Measurements from ENCODE around the gene C3orf62. TPM values are rescaled to one million over a fixed set of nuclear protein-coding genes. Genes with fewer than 3 reads are reported as not detected.

The C3orf62 gene
- total RNA-seq, 1 donor from 2014 or later = 9.6 TPM

- no peak overlapping the region for H3K27ac Mint-ChIP-seq
- DNase-seq = no peak
- intact Hi-C loops (cut with micrococcal nuclease) = no loop called here
- H3K27me3 Mint-ChIP-seq = no peaks in the 10 kb centered on the region
- no peaks in the 10 kb centered on the region for H3K9me3 Mint-ChIP-seq
- peaks cover 2% of the 10 kb centered on the region for H3K4me1 Mint-ChIP-seq
- H3K4me3 Mint-ChIP-seq = no peak overlapping the region
- H3K36me3 Mint-ChIP-seq (ENCODE audit: low read depth) = peaks cover 69% of the 10 kb centered on the region
Observed at GRCh38 chr3:49283997-49284396, 7.0 kb upstream of the C3orf62 start.

DNA sequence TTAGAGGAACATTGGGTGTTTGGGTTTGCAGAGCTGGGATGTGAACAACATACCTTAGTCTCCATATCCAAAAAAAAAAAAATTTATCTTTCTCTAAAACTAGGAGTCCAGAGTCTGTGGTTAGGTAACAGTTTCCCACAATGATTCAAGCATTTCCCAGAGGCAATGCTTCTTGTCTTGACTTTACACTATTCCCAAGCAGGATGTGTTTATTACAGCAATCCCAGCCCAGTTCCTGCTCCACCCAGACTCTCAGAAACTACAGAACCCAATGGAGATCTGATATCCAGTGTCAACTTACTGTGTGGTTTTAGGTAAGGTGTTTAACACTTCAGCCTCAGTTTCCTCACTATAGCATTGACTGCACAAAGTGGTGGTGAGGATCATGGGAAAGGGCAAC lies 2.3 kb upstream of the C3orf62 start:
- DNase-seq = no peak
- H3K27ac Mint-ChIP-seq = no peak overlapping the region
- intact Hi-C loops (cut with micrococcal nuclease) = loop anchor here (5.0 kb wide), 1 partner anchor 78 kb away; the partner anchor contains the start of gene GPX1
- no peak overlapping the region for H3K4me3 Mint-ChIP-seq
- H3K36me3 Mint-ChIP-seq (ENCODE audit: low read depth) = peaks cover 53% of the 10 kb centered on the region
- H3K27me3 Mint-ChIP-seq = no peaks in the 10 kb centered on the region
- no peaks in the 10 kb centered on the region for H3K9me3 Mint-ChIP-seq
- H3K4me1 Mint-ChIP-seq = peaks cover 25% of the 10 kb centered on the region

DNA sequence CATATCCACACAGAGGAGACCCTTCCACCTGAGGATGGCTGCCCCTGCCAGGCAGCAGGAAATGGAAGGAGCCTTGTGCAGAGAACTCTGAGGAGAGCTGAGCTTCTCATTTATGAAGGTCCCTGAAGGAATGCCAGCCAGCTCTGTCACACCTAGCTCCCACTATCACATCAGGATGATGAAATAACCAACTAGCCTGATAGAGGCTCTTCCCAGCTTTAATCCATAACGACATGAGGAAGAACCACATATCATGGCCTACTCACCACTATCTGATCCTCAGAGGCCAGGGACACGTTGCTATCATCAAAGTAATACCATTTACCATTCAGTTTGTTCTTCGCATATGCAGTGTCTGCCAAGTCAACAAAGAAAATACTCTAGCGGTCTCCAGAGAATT lies 1.5 kb upstream of the C3orf62 start:
- intact Hi-C loops (cut with micrococcal nuclease) = loop anchor here (5.0 kb wide), 1 partner anchor 79 kb away; the partner anchor contains the start of gene GPX1
- DNase-seq = no peak
- peaks cover 25% of the 10 kb centered on the region for H3K4me1 Mint-ChIP-seq
- H3K4me3 Mint-ChIP-seq = no peak overlapping the region
- peaks cover 49% of the 10 kb centered on the region for H3K36me3 Mint-ChIP-seq (ENCODE audit: low read depth)
- H3K27me3 Mint-ChIP-seq = no peaks in the 10 kb centered on the region
- no peaks in the 10 kb centered on the region for H3K9me3 Mint-ChIP-seq
- H3K27ac Mint-ChIP-seq = no peak overlapping the region

DNA sequence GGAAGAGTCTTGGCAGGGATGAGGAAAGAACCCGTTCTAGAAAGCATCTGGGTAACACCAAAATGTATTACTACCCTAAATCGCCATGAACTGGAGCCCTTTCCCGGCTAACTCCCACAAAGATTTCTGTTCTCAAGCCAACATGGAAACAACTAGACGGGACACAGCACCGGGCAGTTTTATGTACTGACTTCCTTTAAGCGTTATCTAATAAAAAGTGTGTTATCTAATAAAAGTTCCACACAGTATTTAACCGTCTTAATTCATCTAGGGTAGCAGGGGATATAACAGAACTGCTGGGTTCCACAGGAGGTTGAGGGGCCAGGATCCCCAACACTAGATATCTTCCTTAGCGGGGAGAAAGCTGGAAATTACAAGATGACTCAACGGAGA lies 347 bp upstream of the C3orf62 start:
- H3K4me1 Mint-ChIP-seq = peaks cover 25% of the 10 kb centered on the region
- H3K27ac Mint-ChIP-seq = peak overlapping the region; percentile 93
- peaks cover 44% of the 10 kb centered on the region for H3K36me3 Mint-ChIP-seq (ENCODE audit: low read depth)
- no peaks in the 10 kb centered on the region for H3K9me3 Mint-ChIP-seq
- intact Hi-C loops (cut with micrococcal nuclease) = loop anchor here (1.0 to 5.0 kb wide), 3 partner anchors 13 to 80 kb away; partner anchors contain the start of genes GPX1 and USP4
- peak overlapping the region; percentile 78 for H3K4me3 Mint-ChIP-seq
- H3K27me3 Mint-ChIP-seq = no peaks in the 10 kb centered on the region
- DNase-seq = no peak

DNA sequence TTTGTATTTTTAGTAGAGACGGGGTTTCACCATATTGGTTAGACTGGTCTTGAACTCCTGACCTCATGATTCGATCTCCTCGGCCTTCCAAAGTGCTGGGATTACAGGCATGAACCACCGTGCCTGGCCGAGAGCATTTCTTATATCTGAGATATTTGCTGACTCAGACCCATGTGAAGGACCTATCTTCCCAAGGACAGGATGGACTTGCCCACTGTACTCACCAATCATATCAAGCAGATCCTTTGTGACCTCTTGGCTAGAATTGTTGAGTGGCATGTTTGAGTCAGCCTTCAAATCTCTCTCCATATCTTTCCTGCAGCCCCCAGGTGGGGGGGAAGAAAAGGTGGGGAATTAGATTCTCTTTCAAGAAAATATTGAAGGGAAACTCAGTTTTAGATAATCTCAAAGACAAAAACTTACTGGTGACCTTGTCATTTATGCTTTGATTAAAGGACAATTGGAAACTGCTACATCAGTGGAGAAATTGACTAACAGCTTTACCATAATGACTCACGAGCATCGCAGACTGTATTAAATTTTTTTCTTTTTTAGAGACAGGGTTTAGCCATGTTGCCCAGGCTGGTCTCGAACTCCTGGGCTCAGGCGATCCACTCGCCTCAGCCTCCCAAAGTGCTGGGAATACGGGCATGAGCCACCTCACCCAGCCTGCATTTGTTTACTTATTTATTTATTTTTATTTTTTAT lies 3.1 kb downstream of the C3orf62 start:
- Mint-ChIP-seq H3K27me3 (no peaks in the 10 kb centered on the region), H3K36me3 (ENCODE audit: low read depth) (peaks cover 40% of the 10 kb centered on the region), H3K27ac (peak overlapping the region; percentile 70), H3K4me3 (no peak overlapping the region), H3K9me3 (no peaks in the 10 kb centered on the region), H3K4me1 (peaks cover 23% of the 10 kb centered on the region)
- intact Hi-C loops (cut with micrococcal nuclease) = no loop called here
- no peak for DNase-seq

DNA sequence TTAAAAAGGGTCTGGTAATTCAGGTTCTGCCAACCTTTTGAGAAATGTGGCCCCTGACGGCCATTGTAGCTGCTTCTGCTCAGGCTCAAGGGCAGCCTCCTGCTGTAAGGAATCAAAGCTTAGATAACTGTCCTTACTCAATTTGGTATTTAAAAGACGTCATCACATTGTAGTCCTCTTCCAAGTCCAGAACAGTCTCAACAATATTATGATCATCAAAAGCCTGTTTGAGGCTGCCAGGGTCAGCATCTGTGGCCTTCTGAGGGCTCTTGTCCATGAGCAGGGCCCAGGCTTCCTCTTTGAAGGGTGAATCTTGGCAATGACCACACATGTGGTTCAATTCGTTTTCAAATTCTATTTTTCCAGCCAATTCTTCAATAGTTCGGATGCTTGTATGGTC lies 6.0 kb downstream of the C3orf62 start:
- H3K27ac Mint-ChIP-seq = no peak overlapping the region
- no peaks in the 10 kb centered on the region for H3K9me3 Mint-ChIP-seq
- peaks cover 26% of the 10 kb centered on the region for H3K36me3 Mint-ChIP-seq (ENCODE audit: low read depth)
- H3K27me3 Mint-ChIP-seq = no peaks in the 10 kb centered on the region
- H3K4me3 Mint-ChIP-seq = no peak overlapping the region
- intact Hi-C loops (cut with micrococcal nuclease) = no loop called here
- DNase-seq = no peak
- H3K4me1 Mint-ChIP-seq = peaks cover 4% of the 10 kb centered on the region

DNA sequence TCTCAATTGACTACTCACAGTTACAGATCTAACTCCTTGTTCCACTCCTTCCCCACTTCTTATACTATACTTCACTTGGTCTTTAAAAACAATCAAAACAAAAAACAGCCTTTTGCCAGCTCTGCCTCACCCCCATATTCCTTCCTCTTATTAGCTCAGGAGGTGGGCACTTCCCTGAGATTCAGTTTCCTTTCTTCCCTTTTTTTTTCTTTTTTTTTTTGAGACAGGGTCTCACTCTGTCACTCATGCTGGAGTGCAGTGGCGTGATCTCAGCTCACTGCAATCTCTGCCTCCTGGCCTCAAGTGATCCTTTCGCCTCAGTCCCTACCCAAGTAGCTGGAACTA lies 6.9 kb downstream of the C3orf62 start:
- intact Hi-C loops (cut with micrococcal nuclease) = no loop called here
- peak overlapping the region; percentile 40 for H3K27ac Mint-ChIP-seq
- H3K4me1 Mint-ChIP-seq = no peaks in the 10 kb centered on the region
- H3K36me3 Mint-ChIP-seq (ENCODE audit: low read depth) = peaks cover 22% of the 10 kb centered on the region
- no peak for DNase-seq
- H3K27me3 Mint-ChIP-seq = no peaks in the 10 kb centered on the region
- no peak overlapping the region for H3K4me3 Mint-ChIP-seq
- no peaks in the 10 kb centered on the region for H3K9me3 Mint-ChIP-seq

GRCh38 chr3:49269443-49270155 lies 7.4 kb downstream of the C3orf62 start:
- Mint-ChIP-seq H3K36me3 (ENCODE audit: low read depth) (peaks cover 22% of the 10 kb centered on the region), H3K4me1 (no peaks in the 10 kb centered on the region), H3K4me3 (no peak overlapping the region), H3K27me3 (no peaks in the 10 kb centered on the region), H3K9me3 (no peaks in the 10 kb centered on the region), H3K27ac (no peak overlapping the region)
- DNase-seq = no peak
- intact Hi-C loops (cut with micrococcal nuclease) = no loop called here

- Mint-ChIP-seq H3K36me3 (ENCODE audit: low read depth) (peaks cover 14% of the 10 kb centered on the region), H3K4me1 (no peaks in the 10 kb centered on the region), H3K27me3 (no peaks in the 10 kb centered on the region), H3K27ac (peak overlapping the region; percentile 3), H3K9me3 (no peaks in the 10 kb centered on the region), H3K4me3 (no peak overlapping the region)
- intact Hi-C loops (cut with micrococcal nuclease) = no loop called here
- no peak for DNase-seq
Observed at GRCh38 chr3:49266410-49267095, 10.5 kb downstream of the C3orf62 start.

DNA sequence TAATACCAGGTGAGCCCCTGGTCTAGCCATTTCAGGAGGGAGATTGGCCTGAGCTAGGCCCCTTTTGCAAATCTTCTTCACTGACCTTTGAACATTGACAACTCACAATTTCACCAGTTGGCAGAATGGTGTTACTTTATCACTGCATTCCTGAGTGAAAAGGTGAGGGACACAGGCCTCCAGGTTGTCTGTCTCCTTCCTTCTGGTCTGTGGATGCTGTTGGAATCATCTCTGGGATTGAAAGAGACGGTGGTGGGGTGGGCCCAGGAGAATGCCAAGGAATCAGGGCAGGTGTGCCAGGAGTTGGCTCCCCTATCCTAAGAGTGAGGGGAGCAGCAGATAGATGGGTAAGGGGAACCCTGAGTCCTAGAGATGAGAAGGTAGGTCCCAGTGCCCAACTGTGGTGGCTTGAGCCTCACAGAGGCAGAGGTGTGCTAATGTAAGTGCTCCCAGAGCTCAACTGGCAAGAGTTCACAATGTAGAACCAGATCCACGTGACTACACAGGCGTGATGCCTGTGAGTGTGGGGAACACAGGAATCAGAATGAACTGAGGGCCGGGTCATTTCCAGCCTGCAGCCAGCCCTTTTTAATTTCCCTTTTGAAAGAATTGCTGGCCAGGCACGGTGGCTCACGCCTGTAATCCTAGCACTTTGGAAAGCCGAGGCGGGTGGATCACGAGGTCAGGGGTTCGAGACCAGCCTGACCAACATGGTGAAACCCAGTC lies 11.2 kb downstream of the C3orf62 start:
- peaks cover 10% of the 10 kb centered on the region for H3K36me3 Mint-ChIP-seq (ENCODE audit: low read depth)

DNA sequence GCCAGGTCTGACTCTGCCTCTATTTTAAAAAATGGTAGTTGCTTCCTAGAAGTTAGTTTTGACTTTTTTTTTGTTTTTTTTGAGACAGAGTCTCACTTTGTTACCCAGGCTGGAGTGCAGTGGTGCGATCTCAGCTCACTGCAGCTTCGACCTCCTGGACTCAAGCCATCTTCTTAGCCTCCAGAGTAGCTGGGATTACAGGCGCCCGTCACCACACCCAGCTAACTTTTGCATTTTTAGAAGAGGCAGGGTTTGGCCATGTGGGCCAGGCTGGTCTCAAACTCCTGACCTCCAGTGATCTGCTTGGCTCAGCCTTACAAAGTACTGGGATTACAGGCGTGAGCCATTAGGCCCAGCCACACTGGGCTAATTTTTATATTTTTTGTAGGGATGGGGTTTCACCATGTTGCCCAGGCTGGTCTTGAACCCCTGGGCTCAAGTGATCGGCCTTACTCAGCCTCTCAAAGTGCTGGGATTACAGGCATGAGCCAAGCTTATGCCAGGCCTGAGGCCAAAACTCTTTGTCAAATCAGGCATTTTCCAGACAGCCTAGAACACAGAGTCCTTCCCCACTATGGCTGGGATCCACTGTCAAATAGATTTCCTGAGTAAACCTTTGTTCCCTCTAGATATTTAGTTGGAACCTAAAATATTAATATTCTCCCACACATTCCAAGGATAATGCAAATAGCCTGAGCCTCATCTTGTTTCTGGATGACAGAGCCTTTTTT lies 13.7 kb downstream of the C3orf62 start:
- Mint-ChIP-seq H3K36me3 (ENCODE audit: low read depth) (peaks cover 2% of the 10 kb centered on the region), H3K27me3 (no peaks in the 10 kb centered on the region), H3K4me1 (peaks cover 2% of the 10 kb centered on the region), H3K27ac (no peak overlapping the region), H3K9me3 (no peaks in the 10 kb centered on the region), H3K4me3 (no peak overlapping the region)
- intact Hi-C loops (cut with micrococcal nuclease) = no loop called here
- no peak for DNase-seq

More for the DNA sequence above, 11.2 kb downstream of the C3orf62 start:
- no peak overlapping the region for H3K27ac Mint-ChIP-seq
- intact Hi-C loops (cut with micrococcal nuclease) = no loop called here
- H3K4me1 Mint-ChIP-seq = peaks cover 2% of the 10 kb centered on the region
- DNase-seq = no peak
- H3K4me3 Mint-ChIP-seq = no peak overlapping the region
- H3K27me3 Mint-ChIP-seq = no peaks in the 10 kb centered on the region
- no peaks in the 10 kb centered on the region for H3K9me3 Mint-ChIP-seq

- peaks cover 2% of the 10 kb centered on the region for H3K4me1 Mint-ChIP-seq
- no peaks in the 10 kb centered on the region for H3K9me3 Mint-ChIP-seq
- no peak overlapping the region for H3K27ac Mint-ChIP-seq
- H3K4me3 Mint-ChIP-seq = no peak overlapping the region
- intact Hi-C loops (cut with micrococcal nuclease) = no loop called here
- H3K27me3 Mint-ChIP-seq = no peaks in the 10 kb centered on the region
- DNase-seq = no peak
- H3K36me3 Mint-ChIP-seq (ENCODE audit: low read depth) = no peaks in the 10 kb centered on the region
Observed at GRCh38 chr3:49260806-49261324, 16.2 kb downstream of the C3orf62 start.

DNA sequence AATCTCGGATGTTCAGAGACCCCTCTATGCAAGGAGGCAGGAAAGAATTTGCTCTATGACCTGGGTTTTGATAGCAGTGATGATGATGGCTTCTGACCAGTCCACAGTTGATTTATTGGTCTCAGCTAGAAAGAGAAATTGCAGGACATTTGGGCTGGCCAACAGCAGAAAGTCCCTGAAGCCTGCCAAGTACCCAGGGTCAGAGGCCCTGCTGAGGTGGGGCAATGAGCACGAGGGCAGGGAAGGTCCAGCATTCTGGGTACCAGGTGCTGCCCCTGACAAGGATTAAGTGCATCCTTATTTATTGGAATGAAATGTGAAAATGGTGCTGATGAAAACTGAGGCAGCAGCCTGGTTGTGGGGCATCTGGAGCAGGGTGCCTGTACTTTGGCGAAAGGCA lies 19.8 kb downstream of the C3orf62 start:
- no peak overlapping the region for H3K4me3 Mint-ChIP-seq
- no peak overlapping the region for H3K27ac Mint-ChIP-seq
- H3K36me3 Mint-ChIP-seq (ENCODE audit: low read depth) = no peaks in the 10 kb centered on the region
- H3K4me1 Mint-ChIP-seq = peaks cover 2% of the 10 kb centered on the region
- no peaks in the 10 kb centered on the region for H3K27me3 Mint-ChIP-seq
- intact Hi-C loops (cut with micrococcal nuclease) = no loop called here
- H3K9me3 Mint-ChIP-seq = no peaks in the 10 kb centered on the region
- no peak for DNase-seq
